OCI-LY3 (cell line): Measurements from ENCODE around the gene MRPL16.

Source experiments
- CTCF ChIP-seq: fragments of 200-600, 300-600 bp; sonication (generic); IDR thresholded peaks from 2 replicates; pipeline ENCODE4 v1.5.1; 2014; ENCODE audit warnings: antibody characterized with exemption, low read length, low read depth
- EZH2phosphoT487 ChIP-seq: fragments of 200-600 bp; shearing (Covaris generic); IDR thresholded peaks from 2 replicates; pipeline ENCODE4 v1.6.1; 2018; ENCODE audit warnings: antibody characterized with exemption, mixed run types, low read depth

- no peak for TF ChIP-seq CTCF
- no peak for TF ChIP-seq EZH2phosphoT487
Measured at GRCh38 chr11:59814021-59814420, 3.4 kb upstream of the MRPL16 start.
